H7 (cell line): ENCODE data around the gene KLHL21. TPM values are rescaled to one million over a fixed set of nuclear protein-coding genes. Genes with fewer than 3 reads are reported as not detected.

Experiments used
- DNase-seq: peaks from one replicate; pipeline ENCODE4 v3.0.0; 2012
- H3K27me3 ChIP-seq: 2 replicates; pipeline ENCODE4 v1.6.0; 2011; ENCODE audit warnings: mild to moderate bottlenecking, low read length; ENCODE audit not compliant: control insufficient read depth, insufficient read depth
- H3K36me3 ChIP-seq: replicated peaks from 2 replicates; pipeline ENCODE4 v1.5.1; 2011; ENCODE audit warnings: low read length; ENCODE audit not compliant: control insufficient read depth, insufficient read depth
- H3K4me3 ChIP-seq: 2 replicates; pipeline ENCODE4 v1.5.1; 2011; ENCODE audit warnings: low read depth, mild to moderate bottlenecking, control low read depth, low read length, moderate library complexity; ENCODE audit not compliant: insufficient read depth
- total RNA-seq: library from RNA; depleted of rRNA; stranded (reverse); fragments of >200 nt; shearing (Covaris generic); gene quantifications from 2 replicates; pipeline ENCODE4 v1.2.3, GENCODE V29; 2014

Gene KLHL21
- total RNA-seq, 1 experiment from 2014 or later, result 35.0 TPM

DNA sequence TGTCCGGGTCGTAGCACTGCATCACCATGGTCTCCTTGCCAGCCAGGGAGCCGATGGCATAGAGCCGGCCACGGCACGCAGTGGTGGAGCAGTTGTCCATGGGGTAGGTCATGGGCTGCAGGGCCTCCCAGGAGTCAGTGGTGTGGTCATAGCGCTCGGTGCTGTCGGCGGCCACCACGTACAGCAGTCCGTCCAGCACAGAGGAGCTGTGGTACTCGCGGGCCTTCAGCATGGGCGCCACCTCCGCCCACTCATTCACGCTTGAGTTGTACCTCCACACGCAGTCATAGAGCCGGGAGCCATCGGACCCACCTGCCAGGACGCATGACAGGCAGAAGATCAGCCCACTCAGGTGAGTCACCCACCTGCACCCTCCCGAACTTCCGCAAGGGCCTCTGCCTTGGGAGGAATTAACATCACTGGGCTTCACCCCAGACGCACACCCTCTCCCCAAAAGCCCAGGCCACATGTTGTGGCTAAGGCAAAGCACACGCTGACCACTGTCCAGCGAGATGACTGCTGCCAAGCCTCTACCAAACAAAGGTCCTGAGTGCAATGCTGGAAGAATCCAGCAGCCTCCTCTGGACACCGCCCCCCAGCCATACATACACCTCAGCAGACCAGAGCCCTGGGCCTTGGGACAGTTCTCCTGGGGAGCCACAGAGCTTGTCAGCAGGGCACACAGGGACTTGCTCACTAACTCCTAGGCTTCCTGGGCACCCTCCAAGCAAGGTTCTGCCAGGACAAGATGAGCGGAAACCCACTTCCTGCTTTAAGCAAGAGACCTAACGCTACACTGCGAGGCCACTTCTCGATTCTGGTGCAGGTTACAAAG is 3.3 kb downstream of the KLHL21 start:
- DNase-seq, result no peak
- Histone ChIP-seq H3K4me3 (no peak overlapping the region), H3K36me3 (peaks cover 22% of the 10 kb centered on the region)

DNA sequence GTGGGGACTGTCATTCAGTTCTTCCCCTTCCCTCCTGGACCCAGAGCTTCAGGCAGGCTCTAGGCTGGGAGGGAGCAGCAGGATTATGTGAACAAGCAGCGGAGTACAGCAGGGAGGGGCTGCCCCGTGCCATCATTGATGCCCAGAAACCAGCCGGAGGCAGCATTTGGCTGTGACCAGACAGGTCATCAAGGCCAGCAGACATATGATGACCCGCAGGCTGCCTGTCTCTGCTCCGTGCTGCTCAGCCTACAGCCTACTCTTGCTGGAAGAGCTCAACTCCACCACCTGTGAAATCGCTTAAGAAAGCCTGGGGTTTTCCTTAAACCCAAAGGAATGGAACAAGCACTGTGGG is 4.9 kb downstream of the KLHL21 start:
- Histone ChIP-seq H3K4me3 (no peak overlapping the region), H3K27me3 (0 out of 2 replicates have a peak, but pooled peaks cover 2% of the 10 kb centered on the region), H3K36me3 (peaks cover 29% of the 10 kb centered on the region)
- DNase-seq, result peak; percentile 28

More for the DNA sequence above, 3.3 kb downstream of the KLHL21 start:
- H3K27me3 ChIP-seq, result 0 out of 2 replicates have a peak, but pooled peaks cover 2% of the 10 kb centered on the region

DNA sequence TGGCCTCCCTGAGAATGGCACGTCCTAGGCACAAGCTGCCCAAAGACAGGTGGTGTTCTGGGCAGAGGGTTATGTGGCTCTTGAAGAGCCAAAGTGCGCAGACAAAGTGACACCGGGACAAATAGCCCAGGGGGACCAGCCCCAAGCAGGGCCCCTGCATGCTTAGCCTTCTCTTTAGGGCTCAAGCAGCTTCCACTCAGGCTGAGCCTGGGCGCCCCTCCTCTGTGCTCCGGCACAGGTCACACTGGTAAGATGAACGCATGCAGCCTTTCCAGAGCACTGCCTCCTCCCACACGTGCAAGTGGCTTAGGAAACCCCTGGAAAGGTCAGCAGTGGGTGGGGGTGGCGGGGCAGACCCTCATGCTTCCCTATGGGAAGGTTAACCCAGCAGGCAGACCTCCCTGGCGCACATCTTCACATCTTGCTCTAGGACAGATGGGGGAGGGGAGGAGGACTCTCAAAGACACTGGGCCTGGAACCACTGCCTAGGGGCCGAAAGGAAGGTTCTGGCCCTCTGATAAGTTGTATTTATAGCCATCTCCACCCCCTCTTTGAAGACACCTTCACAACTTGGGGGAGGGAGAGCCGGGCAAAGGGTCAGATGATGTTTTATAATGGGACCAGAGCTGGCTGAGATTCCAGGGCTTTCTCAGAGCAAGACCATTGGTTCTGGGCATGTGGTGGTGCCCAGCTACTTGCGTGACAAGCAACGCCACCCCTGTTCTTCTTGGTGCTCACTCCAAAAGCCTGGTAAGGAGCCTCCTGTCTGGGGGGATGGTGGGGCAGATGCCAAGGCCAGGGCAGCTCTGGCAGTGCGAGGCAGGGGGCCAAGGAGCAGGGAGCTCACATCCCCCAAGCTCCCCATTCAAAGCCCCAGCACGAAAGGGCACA is 5.5 kb downstream of the KLHL21 start:
- Histone ChIP-seq H3K36me3 (peaks cover 33% of the 10 kb centered on the region), H3K27me3 (no peaks in the 10 kb centered on the region), H3K4me3 (no peak overlapping the region)
- DNase-seq, result peak; percentile 41

DNA sequence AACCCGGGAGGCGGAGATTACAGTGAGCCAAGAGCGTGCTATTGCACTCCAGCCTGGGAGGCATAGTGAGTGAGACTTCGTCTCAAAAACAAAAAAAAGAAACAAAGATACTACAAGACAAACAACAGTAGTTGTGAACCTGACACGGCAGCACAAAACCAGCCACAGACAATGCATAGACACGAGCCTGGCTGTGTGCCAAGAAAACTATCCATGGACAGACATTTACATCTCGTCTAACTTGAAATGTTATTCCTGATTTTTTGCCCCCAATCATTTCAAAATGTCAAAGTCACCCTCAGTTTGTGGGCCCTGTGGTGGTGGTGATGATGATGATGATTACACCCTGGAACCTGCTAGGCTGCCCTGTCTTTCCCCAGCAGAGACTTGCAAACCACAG is 6.3 kb downstream of the KLHL21 start:
- DNase-seq, result no peak
- H3K36me3 ChIP-seq, result peaks cover 33% of the 10 kb centered on the region
- H3K4me3 ChIP-seq, result no peak overlapping the region
- no peaks in the 10 kb centered on the region for H3K27me3 ChIP-seq

DNA sequence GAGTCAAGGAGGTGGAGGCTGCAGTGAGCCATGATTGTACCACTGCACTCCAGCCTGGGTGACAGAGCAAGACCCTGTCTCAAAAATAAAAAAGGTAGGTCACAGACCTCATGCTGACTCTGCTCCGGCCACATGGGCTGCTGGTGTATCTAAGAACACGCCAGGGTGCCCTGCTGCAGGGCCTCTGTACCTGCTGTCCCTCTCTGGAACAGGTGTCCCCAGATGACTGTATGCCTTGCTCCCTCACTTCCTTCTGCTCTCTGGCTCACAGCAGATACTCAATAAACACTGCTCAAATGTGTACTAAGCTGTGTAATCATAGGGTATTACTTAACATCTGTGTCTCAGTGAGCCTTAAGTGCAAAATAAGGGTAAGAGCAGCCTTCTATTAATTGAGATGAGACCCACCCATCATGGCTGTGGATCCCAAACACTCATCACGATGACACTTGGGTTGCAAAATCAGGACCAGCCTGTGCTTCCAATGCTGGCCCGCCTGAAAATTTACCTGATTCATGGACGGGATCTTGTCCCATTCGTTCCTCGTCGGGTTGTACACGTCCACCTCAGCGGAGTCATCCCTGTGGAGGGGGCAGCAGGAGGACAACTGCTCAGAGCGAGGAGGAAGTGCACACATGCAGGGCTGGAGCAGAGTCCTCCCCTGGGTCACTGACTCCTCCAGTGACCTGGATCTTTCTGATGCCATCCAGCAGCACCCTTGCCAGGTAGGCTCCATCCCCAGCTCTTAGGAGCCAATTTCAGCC is 7.5 kb downstream of the KLHL21 start:
- Histone ChIP-seq H3K27me3 (no peaks in the 10 kb centered on the region), H3K4me3 (no peak overlapping the region), H3K36me3 (peaks cover 33% of the 10 kb centered on the region)
- peak; percentile 26 for DNase-seq

- Histone ChIP-seq H3K36me3 (peaks cover 34% of the 10 kb centered on the region), H3K4me3 (no peak overlapping the region), H3K27me3 (no peaks in the 10 kb centered on the region)
- no peak for DNase-seq
Measured at GRCh38 chr1:6593810-6594209, 8.9 kb downstream of the KLHL21 start.

DNA sequence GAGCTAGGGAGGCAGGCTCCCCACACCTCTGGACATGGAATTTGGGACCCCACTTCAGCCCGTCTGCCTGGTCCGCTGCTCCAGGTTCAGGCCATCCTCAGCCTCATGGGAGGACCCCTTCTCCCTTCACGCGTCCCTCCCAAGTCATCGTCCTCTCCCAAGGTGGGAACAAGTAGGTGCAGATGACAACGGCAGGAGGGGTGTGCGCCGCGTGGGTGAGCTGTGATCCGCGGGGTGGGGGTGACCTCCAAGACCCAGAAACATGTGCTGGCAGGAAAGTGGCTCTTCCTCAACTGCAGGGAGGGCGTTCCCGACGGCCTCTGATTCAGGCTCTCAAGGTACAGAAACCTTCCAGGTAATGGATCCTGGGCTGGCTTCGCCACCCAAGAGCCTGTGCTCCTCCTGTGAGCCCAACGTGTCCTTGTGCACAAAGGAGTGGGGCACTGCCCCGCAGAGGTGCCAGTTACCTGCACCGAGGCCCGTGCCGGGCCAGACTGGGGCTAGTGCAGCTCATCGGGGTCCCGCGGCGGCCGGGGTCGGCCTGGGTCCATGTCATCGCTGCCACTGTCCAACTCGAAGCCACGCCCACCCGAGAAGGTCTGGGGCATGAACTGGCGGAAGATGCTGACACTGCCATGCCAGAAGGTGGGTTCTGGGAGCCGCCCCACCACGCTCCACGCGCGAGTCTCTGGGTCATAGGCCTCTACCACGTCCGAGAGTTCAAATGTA is 9.6 kb downstream of the KLHL21 start:
- DNase-seq, result peak; percentile 54
- Histone ChIP-seq H3K4me3 (no peak overlapping the region), H3K27me3 (no peaks in the 10 kb centered on the region), H3K36me3 (peaks cover 34% of the 10 kb centered on the region)

DNA sequence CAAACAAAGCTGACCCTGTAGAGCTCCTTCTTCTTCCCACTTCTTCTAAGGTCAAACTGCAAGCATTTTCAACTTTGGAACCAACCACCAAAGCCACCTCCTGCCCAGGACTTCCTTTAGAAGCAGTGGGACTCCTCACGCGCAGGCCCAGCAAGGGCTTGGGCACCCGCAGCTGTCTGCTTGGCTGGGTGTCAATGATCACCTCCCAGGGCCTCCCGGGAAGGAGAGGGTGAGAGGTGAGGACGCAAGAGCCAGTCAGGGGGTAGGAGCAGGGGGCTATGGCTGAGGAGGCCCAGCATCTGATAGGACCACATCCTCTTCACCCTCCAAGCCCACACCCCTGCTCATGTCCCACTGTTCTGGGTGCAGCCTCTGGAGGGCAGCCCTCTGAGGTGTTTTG is 10.2 kb downstream of the KLHL21 start:
- Histone ChIP-seq H3K36me3 (peaks cover 34% of the 10 kb centered on the region), H3K4me3 (no peak overlapping the region), H3K27me3 (no peaks in the 10 kb centered on the region)
- no peak for DNase-seq

GRCh38 chr1:6591644-6592043 is 11.0 kb downstream of the KLHL21 start:
- Histone ChIP-seq H3K4me3 (no peak overlapping the region), H3K36me3 (peaks cover 31% of the 10 kb centered on the region), H3K27me3 (no peaks in the 10 kb centered on the region)
- DNase-seq, result no peak

DNA sequence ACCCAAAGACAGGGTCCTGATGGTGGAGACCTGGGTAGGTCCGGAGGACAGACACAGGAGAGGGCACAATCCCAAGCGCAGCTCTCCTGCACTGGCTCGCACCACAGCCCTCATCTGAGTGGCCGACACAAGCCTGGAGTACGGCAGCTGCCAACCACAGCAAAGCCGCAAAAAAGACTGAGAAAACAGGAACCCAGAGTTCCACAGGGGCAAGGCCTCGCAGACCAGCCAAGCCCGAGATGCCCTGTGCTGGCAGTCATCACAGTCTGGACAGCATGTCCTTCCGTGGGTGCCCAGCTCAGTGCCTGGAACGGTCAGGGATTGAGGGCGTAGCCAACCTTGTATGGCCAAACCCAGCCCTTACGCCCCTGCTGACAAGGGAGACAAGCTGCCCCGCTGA is 11.4 kb downstream of the KLHL21 start:
- no peak for DNase-seq
- Histone ChIP-seq H3K36me3 (peaks cover 27% of the 10 kb centered on the region), H3K27me3 (no peaks in the 10 kb centered on the region), H3K4me3 (no peak overlapping the region)

GRCh38 chr1:6590046-6590445 is 12.6 kb downstream of the KLHL21 start:
- no peak for DNase-seq
- Histone ChIP-seq H3K36me3 (peaks cover 18% of the 10 kb centered on the region), H3K27me3 (no peaks in the 10 kb centered on the region), H3K4me3 (no peak overlapping the region)

DNA sequence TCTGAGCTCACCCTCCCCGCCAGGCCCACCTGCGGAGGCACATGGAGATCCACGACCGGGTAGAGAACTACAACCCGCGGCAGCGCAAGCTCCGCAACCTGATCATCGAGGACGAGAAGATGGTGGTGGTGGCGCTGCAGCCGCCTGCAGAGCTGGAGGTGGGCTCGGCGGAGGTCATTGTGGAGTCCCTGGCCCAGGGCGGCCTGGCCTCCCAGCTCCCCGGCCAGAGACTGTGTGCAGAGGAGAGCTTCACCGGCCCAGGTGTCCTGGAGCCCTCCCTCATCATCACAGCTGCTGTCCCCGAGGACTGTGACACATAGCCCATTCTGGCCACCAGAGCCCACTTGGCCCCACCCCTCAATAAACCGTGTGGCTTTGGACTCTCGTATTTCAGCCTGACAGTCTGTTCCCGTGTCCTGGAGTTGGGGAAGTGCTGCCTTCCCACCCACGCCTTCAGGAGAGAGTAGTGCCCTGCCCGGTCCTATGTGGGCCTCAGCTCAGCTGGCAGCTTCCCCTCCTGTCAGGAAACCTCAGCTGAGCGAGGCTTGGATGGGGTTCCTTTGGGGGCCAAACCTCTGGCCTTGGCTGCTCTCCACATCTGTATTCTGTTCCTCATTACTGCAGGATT is 13.7 kb downstream of the KLHL21 start:
- peaks cover 14% of the 10 kb centered on the region for H3K36me3 ChIP-seq
- no peak overlapping the region for H3K4me3 ChIP-seq
- H3K27me3 ChIP-seq, result no peaks in the 10 kb centered on the region
- peak; percentile 66 for DNase-seq

- Histone ChIP-seq H3K4me3 (no peak overlapping the region), H3K36me3 (peaks cover 10% of the 10 kb centered on the region), H3K27me3 (no peaks in the 10 kb centered on the region)
- peak; percentile 54 for DNase-seq
Measured at GRCh38 chr1:6588128-6588892, 14.4 kb downstream of the KLHL21 start.
